ENCODE data around the gene TPD52L3.

Gene TPD52L3
- total RNA-seq = 0 reads per million in 2 donors

DNA sequence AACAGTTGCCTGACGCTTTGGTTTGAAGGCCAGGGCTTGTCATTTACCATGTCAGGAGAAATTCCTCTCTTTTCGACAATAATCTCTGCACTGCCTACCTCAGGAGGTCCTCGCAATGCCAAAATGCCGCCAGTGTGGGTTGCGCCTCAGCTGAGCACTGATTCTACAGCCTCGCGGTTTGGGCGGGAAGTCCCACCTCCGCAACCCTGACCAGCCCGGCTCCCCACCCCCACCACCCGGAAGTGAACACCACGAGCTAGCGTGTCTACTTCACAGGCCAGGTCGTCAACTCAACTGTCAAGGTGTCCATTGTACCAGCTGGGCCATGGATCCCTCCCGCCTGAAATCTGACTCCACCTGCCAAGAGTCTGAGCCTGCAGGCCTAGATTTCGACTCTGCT lies at the start of gene TPD52L3:
Gene TPD52L3 (plus strand): TSS at position 273 of the 400 bp plus-strand sequence. CDS start 221 bp downstream, outside the sequence.
- no peak for DNase-seq

DNA sequence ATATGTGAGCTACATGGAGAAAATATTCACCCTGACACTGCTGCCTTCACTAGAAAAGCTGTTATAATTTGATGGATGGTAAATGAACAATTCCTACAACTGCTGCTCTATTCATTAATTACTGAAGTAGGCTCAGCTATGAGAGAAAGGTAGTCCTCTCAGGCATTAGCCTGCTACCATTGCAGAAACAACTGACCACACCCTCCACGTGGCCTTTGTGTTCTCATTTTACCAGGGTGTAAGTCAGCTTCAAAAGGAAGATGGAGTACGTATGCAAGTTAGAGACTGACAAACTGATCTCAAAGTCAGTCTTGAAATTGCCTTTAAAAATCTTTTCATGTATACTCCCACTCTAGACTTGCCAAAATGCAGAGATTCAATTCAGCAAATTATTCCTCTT lies 26.3 kb upstream of the TPD52L3 start:
- no peak for DNase-seq

GRCh38 chr9:6302417-6302816 lies 25.8 kb upstream of the TPD52L3 start:
- no peak for DNase-seq

DNA sequence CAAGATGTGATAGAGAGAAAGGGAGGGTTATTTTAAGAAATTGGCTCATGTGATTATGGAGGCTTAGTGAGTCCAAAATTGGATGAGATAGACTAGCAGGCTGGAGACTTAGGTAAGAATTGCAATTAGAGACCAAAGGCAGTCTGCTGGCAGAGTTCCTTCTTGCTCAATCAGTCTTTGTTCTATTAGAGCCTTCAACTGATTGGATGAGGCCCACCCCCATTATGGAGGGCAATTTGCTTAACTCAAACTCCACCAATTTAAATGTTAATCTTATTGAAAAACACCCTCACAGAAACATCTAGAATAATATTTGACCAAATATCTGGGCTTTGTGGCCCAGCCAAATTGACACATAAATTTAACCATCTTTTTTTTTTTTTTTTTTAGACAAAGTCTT lies 23.9 kb upstream of the TPD52L3 start:
- DNase-seq = no peak

DNA sequence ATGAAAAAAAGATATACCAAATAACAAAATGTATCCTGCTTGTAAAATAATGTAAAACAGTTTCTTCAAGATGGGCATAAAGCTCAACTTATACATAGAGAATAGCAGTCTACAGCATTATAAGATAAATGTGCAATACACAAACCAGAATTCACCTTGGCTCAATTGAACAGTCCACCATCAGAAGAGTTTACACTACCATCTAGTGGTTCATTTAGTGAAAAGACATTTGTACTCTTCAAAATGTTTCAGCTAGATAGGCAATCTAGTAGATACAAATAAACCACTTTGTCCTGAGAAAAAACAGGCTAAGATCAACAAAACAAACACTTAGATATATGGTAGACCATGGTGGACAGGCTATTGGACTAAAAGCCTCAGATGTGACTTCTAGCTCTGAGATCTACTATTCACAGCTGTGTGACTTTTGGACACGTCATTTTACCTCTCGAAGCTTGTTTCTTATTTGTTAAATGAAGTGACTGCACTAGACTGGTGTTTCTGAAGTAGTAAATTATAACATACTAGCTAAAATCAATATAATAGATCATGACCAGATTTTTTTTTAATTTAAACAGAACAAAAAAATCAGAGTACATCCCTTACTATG lies 22.1 kb upstream of the TPD52L3 start:
- DNase-seq = peak in 1 of 5 experiments; percentile 35

DNA sequence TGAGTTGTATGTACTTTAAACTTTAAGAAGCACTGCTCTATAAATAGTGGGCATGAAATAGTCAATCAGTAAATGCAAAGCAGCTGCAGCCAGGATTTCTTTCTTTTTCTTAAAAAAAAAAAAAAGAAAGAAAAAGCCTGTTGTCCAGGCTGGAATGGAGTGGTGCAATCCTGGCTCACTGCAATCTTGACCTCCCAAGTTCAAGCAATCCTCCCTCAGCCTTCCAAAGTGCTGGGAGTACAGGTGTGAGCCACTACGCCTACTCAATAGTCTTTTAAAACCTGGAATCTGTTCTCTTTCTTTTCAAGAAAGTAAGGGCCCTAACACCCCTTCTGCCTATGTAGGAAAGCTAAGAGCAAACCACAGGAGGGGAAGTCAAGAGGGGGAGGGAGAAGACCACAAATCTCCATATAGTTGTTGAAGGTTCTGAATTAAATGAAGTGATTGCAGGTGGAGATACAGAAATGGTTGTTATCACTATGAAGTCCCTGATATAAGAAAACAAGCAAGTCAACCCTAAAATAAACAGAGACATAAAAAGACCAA lies 20.6 kb upstream of the TPD52L3 start:
- DNase-seq = peak in 1 of 5 experiments; percentile 1

DNA sequence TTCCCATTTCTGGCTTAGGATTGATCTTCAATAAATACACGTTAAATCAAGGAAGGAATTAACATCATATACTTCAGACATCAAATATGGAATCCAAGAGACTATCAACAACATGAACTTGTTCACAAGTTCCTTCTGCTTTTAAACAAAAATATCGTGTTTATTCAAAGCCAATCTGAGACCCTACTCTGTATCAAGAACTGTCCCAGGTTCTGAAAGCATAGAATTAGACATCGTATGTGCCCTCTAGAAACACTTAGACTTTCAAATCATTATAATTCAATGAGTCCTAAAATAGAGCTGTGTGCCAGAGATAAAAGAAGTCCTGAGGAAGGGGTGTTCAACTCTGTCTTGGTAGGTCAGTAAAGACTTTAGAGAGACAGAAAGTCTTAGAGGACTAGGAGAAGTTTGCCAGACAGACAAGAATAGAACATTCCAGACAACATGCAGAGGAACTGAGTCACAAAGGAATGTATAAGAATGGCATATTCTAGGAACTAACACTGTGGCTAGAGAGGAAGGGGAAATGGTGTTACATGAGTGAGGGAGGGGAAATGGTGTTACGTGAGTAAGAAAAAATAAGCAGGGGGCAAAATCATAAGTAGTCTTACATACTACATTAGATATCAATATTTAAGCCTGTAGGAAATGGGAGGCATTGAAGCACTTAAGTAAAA lies 2.9 kb downstream of the TPD52L3 start:
- DNase-seq = no peak

DNA sequence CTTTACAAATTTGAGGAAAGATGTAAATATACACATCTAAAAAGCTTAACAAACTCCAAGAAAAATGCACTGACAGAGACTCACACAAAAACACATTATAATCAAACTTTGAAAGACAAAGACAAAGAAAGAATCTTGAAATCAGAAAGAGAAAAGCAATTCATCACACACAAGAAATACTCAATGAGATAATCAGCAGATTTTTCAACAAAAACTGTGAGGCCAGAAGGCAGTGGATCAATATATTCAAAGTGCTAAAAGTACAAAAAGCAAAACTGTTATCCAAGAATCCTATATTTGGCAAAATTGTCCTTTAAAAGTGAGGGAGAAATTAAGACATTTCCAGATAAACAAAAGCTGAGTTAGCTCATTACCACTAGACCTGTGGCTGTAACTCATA lies 6.1 kb downstream of the TPD52L3 start:
- no peak for DNase-seq

GRCh38 chr9:6348766-6349165 lies 20.6 kb downstream of the TPD52L3 start:
- no peak for DNase-seq

GRCh38 chr9:6351737-6352136 lies 23.6 kb downstream of the TPD52L3 start:
- DNase-seq = no peak

- DNase-seq = peak in 2 of 5 experiments; percentile 33 to 74
These were observed 26.0 kb downstream of the TPD52L3 start for GRCh38 chr9:6354072-6354686.

DNA sequence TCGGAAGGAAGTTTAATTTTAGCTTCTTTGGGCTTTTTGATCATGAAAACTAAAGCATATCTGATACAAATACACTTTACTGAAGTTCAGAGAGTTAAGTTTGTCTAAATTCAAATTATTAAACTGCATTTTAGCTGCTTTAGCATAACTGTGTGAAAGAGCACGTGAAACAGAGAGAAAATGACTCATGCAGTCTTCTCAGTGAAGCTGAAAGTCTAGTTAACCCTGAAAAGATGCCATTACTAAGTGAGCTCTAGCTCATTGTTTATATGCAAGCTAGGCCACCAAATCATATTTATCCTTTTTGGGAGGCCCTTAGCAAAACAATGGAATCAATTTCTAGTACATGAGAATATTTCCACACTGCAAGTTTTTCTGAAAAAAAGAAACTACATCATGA lies 27.6 kb downstream of the TPD52L3 start:
- peak in 1 of 5 experiments; percentile 24 for DNase-seq

DNA sequence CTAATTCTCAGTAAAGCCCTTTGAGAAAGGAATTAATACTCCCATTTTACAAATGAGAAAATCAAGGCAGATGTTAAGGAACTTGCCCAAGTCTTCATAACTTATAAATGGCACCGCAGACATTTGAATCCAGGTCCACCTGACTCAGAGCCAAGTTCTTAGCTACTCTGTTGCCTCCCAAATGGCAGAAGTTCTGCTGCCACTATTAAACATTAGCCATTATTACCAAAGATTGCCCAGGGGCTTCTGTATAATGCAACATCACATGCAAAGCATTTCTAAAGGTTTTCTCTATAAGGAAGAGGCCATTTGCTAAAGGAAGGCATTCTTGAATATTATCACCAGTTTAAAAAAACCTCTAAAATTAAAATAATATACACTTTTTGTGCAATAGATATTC lies 28.3 kb downstream of the TPD52L3 start:
- no peak for DNase-seq

GRCh38 chr9:6356904-6357303 lies 28.7 kb downstream of the TPD52L3 start:
- DNase-seq = no peak

DNA sequence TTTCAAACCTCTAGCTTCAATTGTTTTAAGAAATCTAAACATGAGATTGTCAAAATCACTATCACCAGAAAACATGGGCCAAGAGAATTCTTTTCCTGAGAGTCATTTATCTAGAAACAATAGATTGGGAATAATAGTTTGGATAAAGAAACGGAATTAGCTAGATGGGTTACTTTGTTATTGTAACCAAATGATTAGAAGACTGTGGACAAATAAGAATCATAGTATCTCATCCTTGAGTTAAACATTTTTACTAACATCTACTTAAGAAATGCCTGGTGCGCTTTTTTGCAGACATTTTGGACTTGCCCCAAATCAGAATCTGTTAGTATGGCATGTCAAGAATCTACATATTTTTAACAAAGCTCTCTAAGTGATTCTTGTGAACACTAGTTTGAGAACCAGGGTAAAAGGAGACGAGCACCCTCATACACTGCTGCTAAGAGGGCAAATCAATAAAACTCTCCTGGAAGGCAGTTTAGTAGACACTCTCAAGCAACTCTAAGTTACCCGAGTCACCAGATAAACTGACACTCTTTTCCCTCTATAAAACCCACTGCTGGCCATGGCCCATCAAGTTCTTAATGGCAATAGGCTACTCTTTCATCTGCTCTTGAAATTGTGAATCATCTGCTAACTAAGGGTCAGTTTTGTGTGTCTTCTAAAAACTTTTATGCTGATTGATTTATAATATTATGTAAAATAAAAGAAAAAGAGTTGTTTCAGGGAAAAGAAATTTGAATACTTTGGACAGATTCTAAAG lies 39.1 kb downstream of the TPD52L3 start:
- no peak for DNase-seq

- DNase-seq = no peak
These were observed 40.7 kb downstream of the TPD52L3 start for GRCh38 chr9:6368831-6369230.
